Loucy (cell line): ENCODE measurements around the gene KRTAP10-2.

Source experiments
- H2AFZ ChIP-seq: fragments of 200-600 bp; sonication (generic); 2 replicates; pipeline ENCODE4 v1.6.0; 2016; ENCODE audit warnings: antibody characterized with exemption, mild to moderate bottlenecking, low read length, moderate library complexity
- H3F3A ChIP-seq: fragments of 200-600 bp; 2 replicates; pipeline ENCODE4 v1.6.0; 2016; ENCODE audit warnings: antibody characterized with exemption, low read depth, mild to moderate bottlenecking
- H3K27me3 ChIP-seq: fragments of 200-600 bp; sonication (generic); 2 replicates; pipeline ENCODE4 v1.6.1; 2014; ENCODE audit warnings: low read length, mild to moderate bottlenecking; ENCODE audit not compliant: insufficient read depth, poor library complexity, severe bottlenecking
- H3K36me3 ChIP-seq: fragments of 200-600 bp; sonication (generic); 2 replicates; pipeline ENCODE4 v1.6.1; 2016; ENCODE audit warnings: low read length; ENCODE audit not compliant: insufficient read depth
- H3K4me1 ChIP-seq: fragments of 200-600 bp; sonication (generic); 2 replicates; pipeline ENCODE4 v1.5.1; 2014; ENCODE audit warnings: low read length, mild to moderate bottlenecking; ENCODE audit not compliant: insufficient read depth, poor library complexity, severe bottlenecking
- H3K4me2 ChIP-seq: fragments of 200-600 bp; sonication (generic); 2 replicates; pipeline ENCODE4 v1.6.0; 2014; ENCODE audit warnings: antibody characterized with exemption, low read length, low read depth, mild to moderate bottlenecking; ENCODE audit not compliant: poor library complexity, severe bottlenecking
- H3K4me3 ChIP-seq: fragments of 200-600 bp; sonication (generic); 2 replicates; pipeline ENCODE4 v1.5.1; 2014; ENCODE audit warnings: low read length, mild to moderate bottlenecking, mixed read lengths; ENCODE audit not compliant: poor library complexity, severe bottlenecking
- H3K79me2 ChIP-seq: fragments of 200-600 bp; sonication (generic); 2 replicates; pipeline ENCODE4 v1.6.1; 2014; ENCODE audit warnings: low read length; ENCODE audit not compliant: insufficient read depth
- H3K9ac ChIP-seq: fragments of 200-600 bp; sonication (generic); 2 replicates; pipeline ENCODE4 v1.6.0; 2014; ENCODE audit warnings: mild to moderate bottlenecking, low read depth, low read length, moderate library complexity; ENCODE audit not compliant: poor library complexity, severe bottlenecking
- H3K9me2 ChIP-seq: fragments of 200-600 bp; sonication (generic); replicated peaks from 2 replicates; pipeline ENCODE4 v1.6.1; 2016; ENCODE audit warnings: low read depth, low read length, mixed read lengths
- H3K9me3 ChIP-seq: fragments of 200-600 bp; sonication (generic); 2 replicates; pipeline ENCODE4 v1.6.1; 2014; ENCODE audit warnings: mild to moderate bottlenecking, antibody characterized with exemption, low read length, low read depth; ENCODE audit not compliant: insufficient read depth
- H4K20me1 ChIP-seq: fragments of 200-600 bp; sonication (generic); 2 replicates; pipeline ENCODE4 v1.6.0; 2014; ENCODE audit warnings: antibody characterized with exemption, low read length, mild to moderate bottlenecking; ENCODE audit not compliant: insufficient read depth, poor library complexity, severe bottlenecking
- EZH2phosphoT487 ChIP-seq: fragments of 200-600 bp; IDR thresholded peaks from 2 replicates; pipeline ENCODE4 v1.6.1; 2018; ENCODE audit warnings: antibody characterized with exemption, mild to moderate bottlenecking, moderate library complexity, borderline replicate concordance
- TF ChIP-seq, protein P1 (sequence below): fragments of 200-600 bp; sonication (generic); conservative IDR thresholded peaks from 2 replicates; pipeline ENCODE4 v1.5.1; 2014; ENCODE audit warnings: mild to moderate bottlenecking, antibody characterized with exemption, low read length

The KRTAP10-2 gene

DNA sequence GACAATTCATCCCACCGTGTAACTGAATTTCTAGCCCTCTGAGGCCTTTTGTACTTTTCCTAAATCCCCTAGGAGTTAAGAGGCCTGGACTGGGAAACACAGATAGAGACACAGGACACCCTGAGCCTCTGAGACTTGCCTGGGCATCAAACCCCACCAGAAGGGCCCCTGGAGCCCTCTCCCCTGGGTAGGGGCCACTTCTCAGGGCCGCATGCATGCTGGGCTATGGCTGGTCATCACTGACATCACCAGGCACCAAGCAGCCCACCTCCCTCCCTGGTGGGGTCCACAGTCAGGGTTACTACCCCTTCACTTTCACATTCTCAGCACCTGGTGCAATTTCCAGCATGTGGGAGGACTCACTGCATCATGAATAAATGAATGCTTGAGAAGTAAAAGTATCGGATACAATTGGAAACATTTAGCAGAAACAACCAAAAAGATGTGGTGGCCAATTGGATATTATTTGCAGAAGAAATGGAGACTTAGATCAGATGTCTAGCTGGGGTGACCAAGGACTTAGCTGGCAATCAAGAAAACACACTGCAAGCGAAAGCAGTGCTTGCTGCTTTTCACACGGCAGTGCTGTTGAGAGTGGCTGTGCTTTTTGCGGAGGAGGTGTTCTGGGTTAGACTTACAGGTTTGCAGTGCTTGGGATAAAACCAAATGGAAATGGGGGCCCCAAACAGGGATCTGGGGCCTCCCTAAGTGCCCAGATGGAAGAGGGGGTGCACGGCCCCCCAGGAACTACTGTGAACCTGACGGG is 48.1 kb upstream of the KRTAP10-2 start:
- Histone ChIP-seq H3K4me3 (no peak overlapping the region), H3F3A (no peaks in the 10 kb centered on the region), H3K9me2 (no peaks in the 10 kb centered on the region), H2AFZ (no peak overlapping the region), H3K36me3 (no peaks in the 10 kb centered on the region), H3K9ac (no peak overlapping the region), H3K9me3 (no peaks in the 10 kb centered on the region), H4K20me1 (no peaks in the 10 kb centered on the region), H3K79me2 (no peaks in the 10 kb centered on the region), H3K27me3 (no peaks in the 10 kb centered on the region), H3K4me2 (no peak overlapping the region), H3K4me1 (no peaks in the 10 kb centered on the region)
- TF ChIP-seq EZH2phosphoT487, result no peak
- TF ChIP-seq, protein P1, sequence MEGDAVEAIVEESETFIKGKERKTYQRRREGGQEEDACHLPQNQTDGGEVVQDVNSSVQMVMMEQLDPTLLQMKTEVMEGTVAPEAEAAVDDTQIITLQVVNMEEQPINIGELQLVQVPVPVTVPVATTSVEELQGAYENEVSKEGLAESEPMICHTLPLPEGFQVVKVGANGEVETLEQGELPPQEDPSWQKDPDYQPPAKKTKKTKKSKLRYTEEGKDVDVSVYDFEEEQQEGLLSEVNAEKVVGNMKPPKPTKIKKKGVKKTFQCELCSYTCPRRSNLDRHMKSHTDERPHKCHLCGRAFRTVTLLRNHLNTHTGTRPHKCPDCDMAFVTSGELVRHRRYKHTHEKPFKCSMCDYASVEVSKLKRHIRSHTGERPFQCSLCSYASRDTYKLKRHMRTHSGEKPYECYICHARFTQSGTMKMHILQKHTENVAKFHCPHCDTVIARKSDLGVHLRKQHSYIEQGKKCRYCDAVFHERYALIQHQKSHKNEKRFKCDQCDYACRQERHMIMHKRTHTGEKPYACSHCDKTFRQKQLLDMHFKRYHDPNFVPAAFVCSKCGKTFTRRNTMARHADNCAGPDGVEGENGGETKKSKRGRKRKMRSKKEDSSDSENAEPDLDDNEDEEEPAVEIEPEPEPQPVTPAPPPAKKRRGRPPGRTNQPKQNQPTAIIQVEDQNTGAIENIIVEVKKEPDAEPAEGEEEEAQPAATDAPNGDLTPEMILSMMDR, result no peak

DNA sequence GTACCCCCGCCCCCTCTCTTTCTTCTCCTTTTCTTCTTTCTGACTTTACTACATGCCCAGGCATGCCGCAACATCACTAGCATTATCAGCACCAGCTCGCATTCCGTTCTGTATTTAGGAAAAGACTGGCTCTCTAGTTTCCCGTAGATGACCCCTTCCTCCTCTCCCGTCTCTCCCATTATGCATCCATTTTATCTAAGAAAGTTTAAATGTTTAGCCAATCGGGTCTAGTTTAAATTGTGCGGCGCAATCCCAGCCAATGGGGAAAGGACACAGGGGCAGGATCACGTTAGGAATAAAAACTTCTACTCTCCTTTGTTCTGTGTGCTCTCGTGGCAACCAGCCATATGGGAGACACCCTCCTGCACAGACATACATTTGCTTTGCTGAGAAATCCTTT is 46.8 kb upstream of the KRTAP10-2 start:
- Histone ChIP-seq H3K27me3 (no peaks in the 10 kb centered on the region), H3K4me3 (no peak overlapping the region), H3K9me2 (no peaks in the 10 kb centered on the region), H3K9me3 (no peaks in the 10 kb centered on the region), H3K4me2 (no peak overlapping the region), H3K4me1 (no peaks in the 10 kb centered on the region), H3K79me2 (no peaks in the 10 kb centered on the region), H3K36me3 (no peaks in the 10 kb centered on the region), H3F3A (no peaks in the 10 kb centered on the region), H3K9ac (no peak overlapping the region), H4K20me1 (no peaks in the 10 kb centered on the region), H2AFZ (no peak overlapping the region)
- TF ChIP-seq, protein P1, result no peak
- no peak for TF ChIP-seq EZH2phosphoT487

DNA sequence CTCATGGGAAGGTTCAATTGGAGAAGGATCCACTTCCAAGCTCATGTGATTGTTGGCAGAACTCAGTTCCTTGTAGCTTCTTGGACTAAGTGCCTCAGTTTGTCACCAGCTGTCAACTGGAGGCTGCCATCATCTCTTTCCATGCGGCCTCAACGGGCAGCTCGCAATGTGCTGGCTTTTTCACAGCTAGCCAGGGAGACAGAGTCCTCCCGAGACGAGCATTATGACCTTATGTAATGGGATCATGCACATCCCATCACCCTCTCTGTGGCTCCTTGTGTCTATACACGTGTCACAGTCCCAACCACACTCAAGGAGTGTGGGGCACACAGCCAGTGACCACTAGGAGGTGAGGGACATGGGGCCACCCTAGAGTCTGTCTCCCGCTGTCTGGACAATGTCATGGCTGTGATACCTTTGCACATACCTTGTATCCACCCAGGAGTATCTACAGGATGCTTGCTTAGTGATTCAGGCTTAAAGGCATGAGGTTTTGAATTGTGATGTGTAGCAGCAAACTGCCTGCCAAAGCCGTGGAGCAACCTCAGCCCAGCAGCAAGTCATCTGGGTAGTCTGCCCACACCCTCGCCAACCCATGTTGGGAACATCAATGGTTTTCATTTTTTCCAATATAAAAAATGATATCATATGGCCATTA is 44.9 kb upstream of the KRTAP10-2 start:
- H3K4me2 ChIP-seq, result no peak overlapping the region
- H3K9ac ChIP-seq, result no peak overlapping the region
- TF ChIP-seq, protein P1, result no peak
- no peak for TF ChIP-seq EZH2phosphoT487
- H3K9me2 ChIP-seq, result no peaks in the 10 kb centered on the region
- H3K27me3 ChIP-seq, result no peaks in the 10 kb centered on the region
- no peaks in the 10 kb centered on the region for H3K79me2 ChIP-seq
- no peaks in the 10 kb centered on the region for H3F3A ChIP-seq
- H4K20me1 ChIP-seq, result no peaks in the 10 kb centered on the region
- no peak overlapping the region for H2AFZ ChIP-seq
- H3K4me3 ChIP-seq, result no peak overlapping the region
- H3K36me3 ChIP-seq, result no peaks in the 10 kb centered on the region
- H3K9me3 ChIP-seq, result no peaks in the 10 kb centered on the region
- no peaks in the 10 kb centered on the region for H3K4me1 ChIP-seq
